Right renal cortex interstitium (tissue), 3 donors: ENCODE data around the gene TRIM71. TPM values are rescaled to one million over a fixed set of nuclear protein-coding genes. Genes with fewer than 3 reads are reported as not detected.
"Not testable (repeated sequence)": the region's sequence is repeated elsewhere in the genome, so short reads cannot be mapped to it uniquely, and the experiment has no call there.

Source experiments
- DNase-seq, 3 donors: peaks; one replicate each; pipeline ENCODE4 v3.0.0-alpha.2; 2013; ENCODE audit warnings: low read depth in 3 of 3, low spot score in 2 of 3
- polyA plus RNA-seq, 3 donors: library from polyadenylated mRNA; unstranded; fragments of 120-200 nt; gene quantifications; one replicate each; pipeline ENCODE4 v1.2.1, GENCODE V29; 2013; ENCODE audit not compliant: insufficient read length in 3 of 3

The TRIM71 gene
- polyA plus RNA-seq, 3 donors = 6.0 to 7.4 (median 7.3) TPM

GRCh38 chr3:32886911-32887310 lies 69.1 kb downstream of the TRIM71 start:
- no peak for DNase-seq

- no peak for DNase-seq
Observed at GRCh38 chr3:32888739-32889138, 70.9 kb downstream of the TRIM71 start.

GRCh38 chr3:32890420-32891276 lies 72.9 kb downstream of the TRIM71 start:
- DNase-seq = no peak

GRCh38 chr3:32891365-32891764 lies 73.6 kb downstream of the TRIM71 start:
- no peak for DNase-seq

GRCh38 chr3:32892625-32893598 lies 75.1 kb downstream of the TRIM71 start:
- DNase-seq = no peak

- DNase-seq = no peak
Observed at GRCh38 chr3:32894977-32895376, 77.2 kb downstream of the TRIM71 start.

- DNase-seq = no peak
Observed at GRCh38 chr3:32895701-32896100, 77.9 kb downstream of the TRIM71 start.

GRCh38 chr3:32896143-32896542 lies 78.3 kb downstream of the TRIM71 start:
- DNase-seq = no peak

- DNase-seq = no peak
Observed at GRCh38 chr3:32897001-32897601, 79.3 kb downstream of the TRIM71 start.

- DNase-seq = no peak
Observed at GRCh38 chr3:32897981-32898623, 80.3 kb downstream of the TRIM71 start.

- no peak for DNase-seq
Observed at GRCh38 chr3:32899265-32899664, 81.5 kb downstream of the TRIM71 start.

- no peak for DNase-seq
Observed at GRCh38 chr3:32901005-32901932, 83.5 kb downstream of the TRIM71 start.

- DNase-seq = not testable (repeated sequence)
Observed at GRCh38 chr3:32902887-32903371, 85.1 kb downstream of the TRIM71 start.

GRCh38 chr3:32903953-32904352 lies 86.2 kb downstream of the TRIM71 start:
- DNase-seq = no peak

- DNase-seq = no peak
Observed at GRCh38 chr3:32909999-32910398, 92.2 kb downstream of the TRIM71 start.

GRCh38 chr3:32910954-32911353 lies 93.2 kb downstream of the TRIM71 start:
- no peak for DNase-seq

- no peak for DNase-seq
Observed at GRCh38 chr3:32912046-32912445, 94.2 kb downstream of the TRIM71 start.

- DNase-seq = no peak
Observed at GRCh38 chr3:32913790-32914446, 96.1 kb downstream of the TRIM71 start.

- DNase-seq = no peak
Observed at GRCh38 chr3:32919920-32920319, 102.1 kb downstream of the TRIM71 start.
